GM19238 (cell line): ENCODE results near the gene SRPK1.
"Not testable (repeated sequence)": the region's sequence is repeated elsewhere in the genome, so short reads cannot be mapped to it uniquely, and the experiment has no call there.

Source experiments
- DNase-seq: peaks from one replicate; pipeline ENCODE4 v3.0.0; 2011; ENCODE audit warnings: low spot score; ENCODE audit not compliant: insufficient read length

Gene SRPK1

DNA sequence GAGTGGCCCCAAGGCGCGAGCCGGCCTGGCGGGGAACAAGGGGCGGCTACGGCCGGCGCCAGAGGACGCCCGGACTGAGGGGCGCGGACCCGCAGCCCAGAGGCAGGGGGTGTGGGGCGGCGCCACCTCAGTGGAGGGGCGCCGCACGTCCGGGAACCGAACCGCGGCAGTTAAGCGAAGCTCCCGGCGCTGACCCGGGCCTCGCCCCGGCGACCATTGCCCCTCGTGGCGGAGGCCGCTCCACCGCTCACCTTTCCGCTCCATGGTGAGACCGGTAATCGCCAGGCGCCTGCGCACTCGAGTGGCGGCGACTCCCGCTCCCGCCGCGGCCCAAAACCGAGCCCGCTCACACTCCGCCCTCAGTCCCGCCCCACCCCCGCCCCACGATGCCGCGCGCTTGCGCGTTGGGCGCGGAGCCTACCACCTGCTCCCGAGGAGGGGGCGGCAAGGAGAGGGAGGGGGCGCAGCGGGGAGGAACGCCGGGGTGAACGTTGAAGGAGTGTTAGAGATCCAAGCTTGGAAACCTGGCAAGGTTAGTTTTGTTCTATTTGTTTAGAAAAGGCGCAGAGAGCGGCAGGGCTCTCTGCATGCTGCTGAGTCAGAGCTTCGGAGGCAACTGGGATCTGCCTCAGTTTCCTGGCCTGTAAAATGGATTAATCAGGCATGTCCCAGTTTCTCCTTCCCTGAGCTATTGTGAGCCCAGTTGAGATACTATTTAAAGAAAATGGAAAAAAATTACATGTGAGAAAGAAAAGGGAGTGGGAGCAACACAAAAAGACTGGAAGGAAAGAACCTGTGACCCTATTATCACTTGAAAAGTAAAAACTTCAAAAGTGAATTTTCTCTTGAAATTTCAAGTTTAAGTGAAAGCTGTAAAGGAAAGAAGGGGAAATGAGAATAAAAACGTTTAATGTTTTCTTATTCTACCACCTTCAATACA, at the start of gene SRPK1:
Gene SRPK1, minus strand, starts transcription at position 306 of the 940 bp plus-strand sequence. Its CDS starts 42 bp downstream, at position 264.
- peak; percentile 95 for DNase-seq

DNA sequence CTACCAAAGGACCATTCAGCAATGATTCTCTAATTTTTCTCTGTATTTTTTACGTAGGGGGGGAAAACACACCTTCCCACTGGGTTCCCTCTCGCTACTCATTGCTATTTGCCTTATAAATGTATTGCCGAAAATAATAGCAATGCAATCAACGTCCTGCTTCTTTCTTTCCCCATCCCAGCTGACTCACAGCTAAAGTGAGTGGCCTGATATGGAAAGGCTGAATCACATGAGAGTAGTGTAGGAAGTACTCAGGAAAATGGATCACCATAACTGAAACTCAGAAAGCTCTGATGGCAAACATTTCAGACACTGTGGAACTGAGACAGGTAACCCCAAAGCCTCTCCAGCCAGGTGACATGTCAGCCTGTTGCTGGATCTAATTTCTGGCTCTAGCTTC, 49.3 kb upstream of the SRPK1 start:
- no peak for DNase-seq

DNA sequence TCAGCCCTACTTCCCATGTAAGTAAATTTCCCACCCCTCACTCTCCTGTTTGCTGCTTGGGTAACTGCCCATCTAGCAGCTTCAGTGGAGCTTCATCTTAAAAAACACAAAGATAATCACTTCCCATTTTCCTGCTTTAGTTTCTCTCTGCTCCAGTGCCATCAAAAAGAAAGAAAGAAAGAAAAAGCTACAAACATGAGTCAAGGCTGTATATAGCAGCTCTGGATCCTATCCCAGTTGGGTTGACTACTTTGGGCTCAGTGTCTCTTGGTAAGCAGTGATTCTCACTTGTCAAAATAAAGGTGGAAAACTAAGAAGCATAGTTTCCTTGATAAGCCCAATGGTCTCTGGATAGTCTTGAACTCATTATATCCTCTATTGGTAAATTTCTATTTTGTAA, 48.7 kb upstream of the SRPK1 start:
- no peak for DNase-seq

DNA sequence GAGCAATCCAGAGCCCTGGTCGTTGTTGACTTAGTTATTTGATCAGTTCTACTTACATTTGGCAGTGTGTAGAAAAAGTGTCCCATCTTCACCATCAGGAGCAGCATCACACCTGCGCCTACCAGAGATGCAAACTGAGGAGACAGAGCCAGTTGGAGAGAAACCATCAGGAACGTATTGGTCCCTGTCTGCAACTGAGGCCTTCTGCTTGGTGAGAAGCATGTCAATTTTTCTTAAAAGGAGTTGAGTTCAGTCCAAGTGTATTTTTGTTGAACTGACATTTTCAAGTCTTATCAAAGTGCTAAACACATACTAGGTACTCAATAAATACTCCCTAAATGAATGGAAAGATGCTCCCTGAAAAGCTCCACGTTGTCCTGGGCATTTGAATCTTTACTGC, 47.9 kb upstream of the SRPK1 start:
- no peak for DNase-seq

DNA sequence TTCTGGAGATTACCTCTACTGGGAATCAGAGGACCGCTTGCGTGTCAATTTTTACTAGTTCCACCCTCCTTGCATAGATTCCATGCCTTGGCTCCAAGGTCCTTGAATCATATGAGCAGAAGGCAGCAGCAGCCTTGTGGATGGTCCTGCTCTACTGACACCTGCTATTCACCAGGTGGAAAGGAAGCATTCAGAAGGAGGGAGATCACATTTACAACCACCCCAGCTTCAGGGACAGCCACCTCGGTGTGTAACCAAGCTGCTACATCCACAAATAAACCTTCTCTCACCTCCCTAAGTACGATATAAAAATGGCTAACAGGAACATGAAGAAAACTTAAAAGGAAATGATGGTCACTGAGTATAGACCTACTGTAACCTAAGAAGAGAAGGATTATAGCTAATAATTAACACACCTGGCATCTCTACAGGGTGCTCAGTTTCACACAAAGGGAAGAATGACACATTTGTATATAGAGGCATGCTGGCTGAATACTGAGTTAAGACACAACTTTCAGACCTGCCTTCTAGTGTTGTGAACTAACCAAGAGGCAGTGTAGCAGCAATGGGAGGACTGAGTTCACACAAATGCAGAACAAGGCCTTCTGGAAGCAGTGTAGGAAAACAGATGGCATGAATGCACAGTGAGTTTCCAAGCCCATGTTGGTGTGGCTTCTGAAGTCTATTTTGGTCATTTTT, 46.3 kb upstream of the SRPK1 start:
- DNase-seq = no peak

DNA sequence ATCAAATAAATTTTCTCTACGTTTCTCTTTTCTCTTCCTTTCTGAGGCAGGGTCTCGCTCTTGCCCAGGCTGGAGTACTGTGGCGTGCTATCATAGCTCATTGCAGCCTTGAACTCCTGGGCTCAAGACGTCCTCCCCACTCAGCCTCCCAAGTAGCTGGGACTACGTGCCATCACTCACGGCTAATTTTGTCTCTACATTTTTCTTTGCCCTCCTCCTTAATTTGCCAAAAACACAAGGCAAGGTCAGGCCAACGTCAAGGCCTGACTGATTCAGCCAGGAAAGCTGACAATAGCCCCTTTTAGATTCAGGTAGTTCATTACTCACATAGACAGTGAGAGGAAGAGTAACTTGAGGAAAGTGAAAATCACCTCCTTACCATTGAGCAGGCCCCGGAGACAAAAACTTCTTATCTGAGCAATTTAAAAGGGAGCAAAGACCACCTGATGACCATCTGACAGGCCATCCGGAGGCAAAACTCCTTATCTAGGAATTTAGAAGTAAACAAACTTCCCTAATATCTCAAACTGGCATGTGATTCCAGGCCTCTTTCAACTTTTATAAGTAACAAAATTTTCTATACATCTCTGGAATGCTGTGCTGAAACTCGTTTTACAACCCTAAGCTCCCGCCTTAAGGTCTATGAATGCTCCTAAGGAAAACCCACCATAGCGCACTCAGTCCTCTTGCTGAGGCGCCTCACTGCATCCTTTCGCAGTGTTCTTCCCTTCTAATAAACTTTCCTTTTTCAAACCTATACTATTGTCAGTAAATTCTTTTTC, 42.1 kb upstream of the SRPK1 start:
- DNase-seq = no peak

DNA sequence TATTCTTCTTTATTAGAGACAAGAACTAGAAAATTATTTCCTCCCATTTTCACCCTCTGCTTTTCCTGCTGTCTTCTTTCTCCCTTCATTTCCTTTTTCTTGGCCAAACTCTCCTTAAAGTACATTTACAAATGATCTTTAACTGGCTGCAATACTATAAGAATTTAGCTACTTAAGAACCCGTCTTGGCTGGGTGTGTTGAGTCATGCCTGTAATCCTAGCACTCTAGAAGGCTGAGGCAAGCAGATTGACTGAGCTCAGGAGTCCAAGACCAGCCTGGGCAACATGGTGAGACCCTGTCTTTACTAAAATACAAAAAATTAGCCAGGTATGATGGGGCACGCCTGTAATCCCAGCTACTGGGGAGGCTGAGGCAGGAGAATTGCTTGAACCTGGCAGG, 39.3 kb upstream of the SRPK1 start:
- no peak for DNase-seq

DNA sequence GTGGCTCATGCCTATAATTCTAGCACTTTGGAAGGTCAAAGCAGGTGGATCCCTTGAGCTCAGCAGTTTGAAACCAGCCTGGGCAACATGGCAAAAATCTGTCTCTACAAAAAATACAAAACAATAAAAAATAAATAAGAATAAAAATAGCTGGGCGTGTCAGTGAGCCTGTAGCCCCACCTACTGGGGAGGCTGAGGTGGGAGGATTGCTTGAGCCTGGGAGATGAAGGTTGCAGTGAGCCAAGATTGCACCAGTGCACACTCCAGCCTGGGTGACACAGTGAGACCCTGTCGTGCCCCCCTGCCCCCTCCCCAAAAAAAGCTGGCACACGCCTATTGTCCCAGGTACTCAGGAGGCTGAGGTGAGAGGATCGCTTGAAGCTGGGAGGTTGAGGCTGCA, 35.1 kb upstream of the SRPK1 start:
- DNase-seq = no peak

DNA sequence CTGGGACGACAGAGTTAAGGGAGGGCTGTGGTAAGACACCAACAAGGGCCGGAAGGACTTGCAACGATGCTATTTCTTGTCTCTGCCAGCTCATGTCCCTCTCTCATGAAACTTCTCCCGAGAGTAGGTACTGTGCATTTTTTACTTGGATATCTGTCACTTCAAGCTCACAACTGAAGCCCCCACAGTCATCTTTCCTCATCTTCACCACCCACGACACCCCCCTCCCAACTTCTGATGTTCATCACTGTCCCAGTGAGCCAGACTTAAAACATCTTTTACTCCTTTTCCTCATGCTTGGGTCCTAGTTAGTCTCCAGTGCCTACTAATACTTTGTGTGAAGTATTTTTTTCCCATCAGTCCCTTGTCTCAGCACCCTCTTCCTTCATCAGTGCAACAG, 34.6 kb upstream of the SRPK1 start:
- no peak for DNase-seq

DNA sequence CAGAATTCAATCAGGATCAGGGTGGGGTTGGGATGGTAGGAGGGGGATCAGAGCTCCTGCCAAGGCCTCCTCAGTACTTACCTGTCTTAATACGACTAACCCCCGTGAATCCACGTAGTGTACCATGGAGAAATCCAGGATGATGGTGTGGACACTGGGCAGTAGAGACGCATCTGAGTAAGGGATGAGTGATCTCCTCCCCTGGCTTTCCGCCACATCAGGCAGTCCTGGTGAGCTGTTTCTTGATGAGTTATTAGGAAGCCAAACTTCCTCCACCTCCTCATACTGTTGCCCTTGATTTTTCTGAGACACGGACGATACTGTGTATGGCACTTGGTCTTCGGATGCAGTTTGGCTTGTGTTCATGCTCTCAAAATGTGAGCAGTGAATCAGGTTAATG, 34.2 kb upstream of the SRPK1 start:
- no peak for DNase-seq

DNA sequence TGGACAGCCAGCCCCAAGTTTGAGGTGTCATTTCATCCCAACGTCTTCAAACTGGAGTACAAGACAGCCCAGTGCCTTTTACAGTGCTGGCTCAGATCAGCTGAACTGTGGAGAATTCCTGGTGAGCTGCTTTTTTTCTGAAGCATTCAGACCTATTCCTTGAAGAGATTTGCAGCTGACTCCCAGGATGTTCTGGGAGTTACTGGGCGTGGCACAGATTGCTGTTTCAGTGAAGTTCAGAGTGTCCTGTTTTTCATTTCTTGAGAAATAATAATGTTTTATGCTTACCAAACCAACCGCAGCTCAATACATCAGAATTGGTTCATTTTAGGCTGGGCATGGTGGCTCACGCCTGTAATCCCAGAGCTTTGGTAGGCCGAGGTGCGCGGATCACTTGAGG, 33.4 kb upstream of the SRPK1 start:
- no peak for DNase-seq

DNA sequence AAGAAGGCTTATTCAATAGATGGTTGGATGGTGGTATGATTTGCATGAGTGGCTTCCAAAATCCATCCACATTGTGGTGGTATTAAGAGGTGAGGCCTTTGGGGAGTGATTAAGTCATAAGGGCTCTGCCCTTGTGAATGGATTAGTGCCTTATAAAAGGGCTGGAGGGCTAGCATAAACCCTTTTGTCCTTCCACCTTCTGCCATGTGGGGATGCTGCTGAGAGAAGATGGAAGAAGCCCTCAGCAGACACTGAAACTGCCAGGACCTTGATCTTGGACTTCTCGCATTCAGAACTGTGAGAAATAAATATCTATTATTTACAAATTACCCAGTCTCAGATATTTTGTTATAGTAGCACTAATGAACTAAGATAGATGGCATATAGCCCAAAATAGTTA, 27.8 kb upstream of the SRPK1 start:
- DNase-seq = no peak

DNA sequence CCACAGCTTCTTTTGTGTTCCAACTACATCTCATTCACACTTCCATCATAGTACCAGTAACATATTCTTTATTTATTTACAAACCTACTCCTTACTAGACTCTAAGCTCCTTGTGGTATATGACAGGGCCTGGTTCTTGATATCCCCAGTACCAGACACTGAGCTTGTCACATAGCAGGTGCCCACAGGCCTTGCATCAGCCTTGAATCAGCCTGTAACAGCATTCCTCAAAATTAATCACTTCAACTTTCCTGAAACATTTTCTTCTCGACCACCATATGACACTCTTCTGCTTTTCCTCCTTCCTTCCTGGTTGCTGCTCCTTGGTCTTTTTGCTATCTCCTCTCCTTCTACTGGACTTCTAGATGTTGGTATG, 24.7 kb upstream of the SRPK1 start:
- DNase-seq = no peak

DNA sequence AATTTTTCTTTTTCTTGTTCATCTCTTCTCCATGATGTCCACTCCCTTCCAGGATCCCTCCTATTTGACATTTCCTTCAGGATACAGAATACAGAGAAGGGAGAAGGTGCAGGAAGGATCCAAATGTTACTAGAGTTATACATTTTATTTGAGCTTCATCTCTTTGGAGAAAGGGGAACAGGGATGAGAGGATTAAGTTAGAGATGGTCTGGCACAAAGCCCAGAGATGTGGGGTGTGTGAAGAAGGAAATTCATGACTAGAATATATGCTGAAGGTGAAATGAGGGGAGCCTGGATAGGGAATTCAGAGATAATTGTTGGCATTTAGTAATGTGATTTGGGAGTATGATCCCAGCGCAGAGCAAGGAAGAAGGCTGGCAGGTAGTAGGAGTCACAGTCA, 22.5 kb upstream of the SRPK1 start:
- no peak for DNase-seq

DNA sequence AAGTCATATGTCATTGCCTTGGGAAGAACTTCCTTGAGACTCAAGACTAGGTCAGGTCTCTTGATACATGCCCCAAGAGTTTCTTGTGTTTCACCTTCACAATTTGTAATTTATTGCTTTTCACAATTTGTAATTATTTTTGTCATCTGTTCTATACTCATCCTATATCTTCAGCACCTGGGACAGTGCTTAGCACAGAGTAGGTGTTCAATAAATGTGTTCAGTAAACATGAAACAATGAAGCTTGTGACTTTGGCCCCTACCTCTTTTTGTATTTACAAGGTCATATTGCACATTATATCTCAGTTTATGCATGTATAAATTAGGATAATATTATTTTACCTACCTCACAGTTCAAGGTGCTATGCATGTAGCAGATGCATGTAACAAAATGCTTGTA, 21.5 kb upstream of the SRPK1 start:
- no peak for DNase-seq

DNA sequence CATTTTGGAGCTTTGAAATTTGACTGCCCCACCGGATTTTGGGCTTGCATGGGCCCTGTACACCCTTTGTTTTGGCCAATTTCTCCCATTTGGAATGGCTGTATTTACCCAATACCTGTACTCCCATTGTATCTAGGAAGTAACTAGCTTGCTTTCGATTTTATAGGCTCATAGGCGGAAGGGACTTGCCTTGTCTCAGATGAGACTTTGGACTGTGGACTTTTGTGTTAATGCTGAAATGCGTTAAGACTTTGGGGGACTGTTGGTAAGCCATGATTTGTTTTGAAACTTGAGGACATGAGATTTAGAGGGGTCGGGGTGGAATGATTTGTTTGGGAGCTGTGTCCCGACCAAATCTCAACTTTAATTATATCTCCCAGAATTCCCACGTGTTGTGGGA, 20.3 kb upstream of the SRPK1 start:
- not testable (repeated sequence) for DNase-seq

DNA sequence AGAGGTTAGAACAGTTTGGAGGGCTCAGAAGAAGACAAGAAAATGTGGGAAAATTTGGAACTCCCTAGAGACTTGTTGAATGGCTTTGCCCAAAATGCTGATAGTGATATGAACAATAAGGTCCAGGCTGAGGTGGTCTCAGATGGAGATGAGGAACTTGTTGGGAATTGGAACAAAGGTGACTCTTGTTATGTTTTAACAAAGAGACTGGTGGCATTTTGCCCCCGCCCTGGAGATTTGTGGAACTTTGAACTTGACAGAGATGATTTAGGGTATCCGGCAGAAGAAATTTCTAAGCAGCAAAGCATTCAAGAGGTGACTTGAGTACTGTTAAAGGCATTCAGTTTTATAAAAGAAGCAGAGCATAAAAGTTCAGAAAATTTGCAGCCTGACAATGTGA, 19.1 kb upstream of the SRPK1 start:
- DNase-seq = not testable (repeated sequence)

DNA sequence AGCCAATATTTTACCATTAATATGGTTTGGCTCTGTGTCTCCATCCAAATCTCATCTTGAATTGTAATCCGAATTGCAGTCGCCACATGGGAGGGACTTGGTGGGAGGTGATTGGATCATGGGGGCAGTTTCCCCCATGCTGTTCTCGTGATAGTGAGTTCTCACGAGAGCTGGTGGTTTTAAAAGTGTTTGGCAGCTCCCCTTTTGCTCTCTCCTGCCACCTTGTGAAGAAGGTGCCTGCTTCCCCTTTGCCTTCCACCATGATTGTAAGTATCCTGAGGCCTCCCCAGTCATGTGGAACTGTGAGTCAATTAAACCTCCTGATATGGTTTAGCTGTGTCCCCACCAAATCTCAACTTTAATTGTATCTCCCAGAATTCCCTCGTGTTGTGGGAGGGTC, 18.4 kb upstream of the SRPK1 start:
- not testable (repeated sequence) for DNase-seq

DNA sequence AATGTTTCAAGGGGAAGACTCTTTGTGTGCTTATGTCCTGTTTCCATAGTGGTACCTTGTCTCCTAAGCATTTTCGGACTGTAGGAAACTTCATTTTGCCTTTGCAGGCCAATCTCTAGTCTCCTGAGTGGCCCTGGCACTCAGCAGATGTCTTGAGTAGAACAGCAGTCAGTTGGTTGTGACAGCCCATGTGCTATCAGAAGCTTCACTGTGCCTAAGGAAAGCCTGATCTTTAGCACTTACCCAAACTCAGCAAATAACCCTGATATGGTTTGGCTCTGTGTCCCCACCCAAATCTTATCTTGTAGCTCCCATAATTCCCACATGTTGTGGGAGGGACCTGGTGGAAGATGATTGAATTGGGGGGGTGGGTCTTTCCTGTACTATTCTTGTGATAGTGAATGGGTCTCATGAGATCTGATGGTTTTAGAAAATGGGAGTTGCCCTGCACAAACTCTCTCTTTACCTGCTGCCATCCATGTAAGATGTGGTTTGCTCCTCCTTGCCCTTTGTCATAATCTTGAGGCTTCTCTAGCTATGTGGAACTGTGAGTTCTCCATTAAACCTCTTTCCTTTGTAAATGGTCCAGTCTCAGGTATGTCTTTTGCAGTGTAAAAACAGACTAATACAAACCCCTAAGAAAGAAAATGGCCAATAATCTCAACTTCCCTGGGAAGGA, 15.9 kb upstream of the SRPK1 start:
- DNase-seq = no peak

DNA sequence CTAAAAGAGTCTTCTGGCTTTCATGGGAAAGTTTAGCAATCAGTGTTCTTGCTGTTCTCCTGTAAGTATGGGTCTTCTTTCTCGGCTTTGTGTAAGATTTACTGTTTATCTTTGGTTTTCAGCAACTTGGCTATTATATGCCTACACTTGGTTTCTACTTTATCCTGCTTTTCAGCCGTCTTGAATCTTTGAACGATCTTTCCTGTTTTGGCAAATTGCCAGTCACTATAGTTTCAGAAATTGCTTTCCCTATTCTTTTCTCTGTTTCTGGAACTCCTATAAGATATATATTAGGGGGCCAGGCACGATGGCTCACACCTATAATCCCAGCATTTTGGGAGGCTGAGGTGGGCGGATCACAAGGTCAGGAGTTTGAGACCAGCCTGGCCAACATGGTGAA, 14.6 kb upstream of the SRPK1 start:
- no peak for DNase-seq

DNA sequence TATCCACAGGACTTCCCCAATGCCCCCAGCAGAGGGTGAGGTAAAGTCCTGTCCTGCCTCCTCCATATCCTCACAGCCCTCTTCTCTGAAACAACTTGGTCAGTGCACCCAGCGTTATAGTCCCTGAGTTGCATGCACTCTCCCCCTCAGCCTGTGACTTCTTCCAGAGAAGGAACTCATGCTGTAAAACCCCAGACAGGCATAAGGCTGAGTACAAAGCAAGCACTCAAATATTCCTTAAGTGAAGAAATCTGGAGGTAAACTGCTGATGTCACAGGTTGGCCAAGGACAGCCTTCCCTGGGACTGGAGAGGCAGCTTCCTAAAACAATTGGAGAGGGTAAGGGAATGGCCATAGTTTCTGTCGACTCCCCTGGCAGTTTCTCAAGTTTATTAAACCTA, 12.9 kb upstream of the SRPK1 start:
- no peak for DNase-seq
